ENCODE results near the gene HOTAIR.
A peak's percentile ranks its signal among the peaks of the same experiment; 100 is the strongest.

The HOTAIR gene

DNA sequence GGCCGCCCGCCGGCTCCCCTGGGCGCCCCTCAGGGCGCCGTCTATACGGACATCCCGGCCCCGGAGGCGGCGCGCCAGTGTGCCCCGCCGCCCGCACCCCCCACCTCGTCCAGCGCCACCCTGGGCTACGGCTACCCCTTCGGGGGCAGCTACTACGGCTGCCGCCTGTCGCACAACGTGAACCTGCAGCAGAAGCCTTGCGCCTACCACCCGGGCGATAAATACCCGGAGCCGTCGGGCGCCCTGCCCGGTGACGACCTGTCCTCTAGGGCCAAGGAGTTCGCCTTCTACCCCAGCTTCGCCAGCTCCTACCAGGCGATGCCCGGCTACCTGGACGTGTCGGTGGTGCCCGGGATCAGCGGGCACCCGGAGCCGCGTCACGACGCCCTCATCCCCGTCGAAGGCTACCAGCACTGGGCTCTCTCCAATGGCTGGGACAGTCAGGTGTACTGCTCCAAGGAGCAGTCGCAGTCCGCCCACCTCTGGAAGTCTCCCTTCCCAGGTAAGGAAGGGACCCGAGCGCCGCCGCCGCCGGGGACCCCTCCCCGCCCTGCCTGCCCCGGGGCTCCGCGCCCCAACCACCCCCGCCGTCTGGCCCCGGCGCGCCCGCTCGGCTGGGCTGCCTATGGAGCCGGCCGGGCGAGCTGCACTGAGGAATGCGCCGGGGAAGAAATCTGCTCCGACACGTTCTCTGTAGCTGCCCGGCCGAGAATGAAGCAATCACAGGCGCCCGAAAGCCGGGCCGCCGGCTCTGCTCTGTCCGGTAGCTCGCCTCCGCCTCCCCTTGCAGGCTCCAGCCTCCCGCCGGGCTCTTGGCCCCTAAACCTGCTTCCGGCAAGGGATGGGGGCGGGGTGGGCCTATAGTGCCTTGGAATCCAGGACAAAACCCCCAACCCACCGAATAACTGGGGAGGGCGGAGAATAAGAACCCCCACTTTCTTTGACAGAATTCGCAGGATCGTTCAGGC is 35.3 kb downstream of the HOTAIR start:
- no peak for DNase-seq

DNA sequence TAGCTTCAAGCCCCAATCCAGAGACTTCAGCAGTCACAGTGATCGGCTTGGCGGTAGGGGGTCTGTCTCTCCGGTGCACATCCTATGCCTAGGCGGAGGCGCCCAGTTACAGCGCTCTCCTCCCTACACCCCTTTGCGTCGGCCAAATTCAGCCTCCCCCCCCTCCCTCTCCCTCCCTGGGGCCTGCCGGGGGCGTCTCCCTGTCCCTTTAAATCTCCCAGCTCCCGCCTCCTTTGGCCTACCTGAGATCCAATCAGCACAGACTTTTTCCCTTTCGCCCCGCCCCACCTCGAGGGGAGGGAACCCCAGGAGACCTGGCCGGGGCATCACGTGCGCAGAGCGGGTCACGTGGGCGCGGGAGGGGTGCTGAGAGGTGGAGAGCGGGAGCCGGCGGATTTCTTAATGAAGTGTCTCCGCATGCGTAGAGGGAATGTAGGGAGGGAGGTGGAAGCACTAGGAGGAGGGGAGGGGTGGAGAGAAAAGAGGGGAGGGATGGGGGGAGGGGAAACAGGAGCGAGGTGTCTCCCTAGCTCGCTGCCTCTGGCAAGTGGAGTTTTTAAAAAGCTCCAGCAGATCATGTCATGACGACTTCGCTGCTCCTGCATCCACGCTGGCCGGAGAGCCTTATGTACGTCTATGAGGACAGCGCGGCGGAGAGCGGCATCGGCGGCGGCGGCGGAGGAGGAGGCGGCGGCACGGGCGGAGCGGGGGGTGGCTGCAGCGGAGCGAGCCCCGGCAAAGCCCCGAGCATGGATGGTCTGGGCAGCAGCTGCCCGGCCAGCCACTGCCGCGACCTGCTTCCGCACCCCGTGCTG is 36.2 kb downstream of the HOTAIR start, which contains the start of gene HOXC13:
HOXC13 (plus strand) TSS at position 506 of the 815 bp plus-strand sequence; CDS start at position 582, 76 bp downstream.
- DNase-seq = peak; percentile 99

DNA sequence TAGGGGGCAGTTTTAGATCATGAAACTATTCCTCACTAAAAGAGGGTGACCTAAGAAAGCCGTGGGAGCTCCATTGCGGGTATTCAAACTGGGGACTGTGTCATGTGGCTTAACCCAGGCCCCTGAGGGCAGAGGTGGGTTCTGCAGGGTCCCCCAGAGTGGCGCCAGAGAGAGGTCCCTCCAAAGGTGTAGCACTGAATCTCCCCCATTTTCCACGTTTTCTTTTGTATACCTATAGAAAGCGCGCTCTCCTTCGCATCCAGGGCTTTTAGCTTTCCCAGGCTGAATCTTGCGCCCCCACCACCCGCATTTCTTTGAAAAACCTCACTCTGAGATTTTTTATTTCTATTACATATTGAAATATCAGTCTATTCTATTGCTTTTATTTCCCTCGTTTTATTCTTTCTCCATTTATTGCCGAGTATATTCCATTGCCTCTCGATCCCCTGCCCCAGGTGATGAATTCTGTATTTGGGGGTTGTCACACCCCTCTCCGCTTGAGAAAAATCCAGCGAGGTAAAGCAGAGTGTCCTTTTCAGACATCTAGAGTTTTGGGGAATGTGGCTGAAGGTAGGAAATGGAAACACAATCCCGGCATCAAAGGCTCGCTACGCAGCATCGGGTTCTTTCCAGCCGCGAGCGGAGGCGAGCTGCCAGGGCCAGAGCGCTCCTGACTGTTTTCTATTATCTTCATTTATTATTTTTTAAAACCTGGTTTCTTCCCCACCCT is 37.0 kb downstream of the HOTAIR start:
- DNase-seq = no peak

DNA sequence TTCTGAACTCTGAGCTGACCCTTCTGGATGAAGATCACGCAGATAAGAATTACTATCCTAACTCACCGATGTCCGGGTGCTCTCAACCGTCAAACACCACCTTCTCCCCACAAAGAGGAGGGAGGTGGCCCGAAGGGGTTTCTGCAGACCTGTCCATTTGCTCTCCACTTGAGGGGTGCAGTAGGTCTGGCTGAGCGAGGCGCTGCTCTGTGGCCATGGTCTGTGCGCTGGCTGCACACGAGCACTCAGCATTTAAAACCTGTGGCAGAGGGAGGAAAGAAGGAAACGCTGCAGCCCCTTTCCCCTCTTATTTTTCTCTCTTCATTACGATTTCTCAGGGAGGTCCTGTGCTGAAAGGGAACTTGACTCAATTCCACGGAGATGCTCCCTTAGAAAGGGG is 37.7 kb downstream of the HOTAIR start:
- no peak for DNase-seq

DNA sequence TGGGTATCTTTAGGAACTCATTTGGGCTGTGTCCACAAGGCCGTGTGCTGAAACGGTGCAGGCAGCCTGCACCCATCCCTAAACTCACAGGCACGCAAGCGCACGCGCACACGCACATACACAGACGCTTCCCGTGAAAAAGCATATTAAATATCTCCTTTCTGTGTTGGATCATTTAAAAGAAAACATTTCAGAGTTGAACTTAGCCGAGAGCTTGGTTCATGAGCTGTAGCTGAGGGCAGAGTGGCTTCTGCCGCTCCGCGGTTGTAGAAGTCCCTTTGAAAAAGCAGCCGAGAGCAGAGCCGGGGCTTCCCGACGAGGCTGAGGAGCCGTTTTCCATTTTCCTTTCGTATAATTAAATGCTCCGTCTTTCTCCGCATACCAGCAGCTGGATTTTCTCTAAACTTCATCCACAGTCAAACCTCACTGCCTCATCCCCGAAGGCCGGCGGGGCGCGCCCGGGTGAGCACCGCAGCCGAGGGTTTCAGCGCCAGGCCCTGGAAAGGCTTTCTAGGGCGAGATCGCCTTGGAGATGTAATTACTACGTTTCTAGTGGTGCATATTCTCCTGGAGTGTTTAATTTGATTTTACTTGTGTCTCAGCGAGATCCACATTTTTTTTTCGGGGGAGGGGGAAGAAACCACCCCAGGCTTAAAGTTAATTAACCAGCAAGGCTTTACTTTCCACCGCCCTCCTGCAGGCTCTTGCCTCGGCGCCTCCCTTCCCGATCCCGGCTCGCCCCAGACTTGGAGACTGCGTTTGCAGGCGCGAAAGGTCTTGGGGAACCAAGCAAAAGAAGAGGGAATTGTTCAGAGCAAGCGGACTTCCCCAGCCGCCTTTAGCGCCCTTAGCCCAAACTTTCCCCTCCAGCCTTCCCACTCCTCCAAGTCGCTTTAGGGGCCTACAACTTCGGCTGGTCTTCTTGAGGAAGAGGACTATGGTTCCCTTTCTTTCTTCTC is 39.1 kb downstream of the HOTAIR start:
- no peak for DNase-seq

DNA sequence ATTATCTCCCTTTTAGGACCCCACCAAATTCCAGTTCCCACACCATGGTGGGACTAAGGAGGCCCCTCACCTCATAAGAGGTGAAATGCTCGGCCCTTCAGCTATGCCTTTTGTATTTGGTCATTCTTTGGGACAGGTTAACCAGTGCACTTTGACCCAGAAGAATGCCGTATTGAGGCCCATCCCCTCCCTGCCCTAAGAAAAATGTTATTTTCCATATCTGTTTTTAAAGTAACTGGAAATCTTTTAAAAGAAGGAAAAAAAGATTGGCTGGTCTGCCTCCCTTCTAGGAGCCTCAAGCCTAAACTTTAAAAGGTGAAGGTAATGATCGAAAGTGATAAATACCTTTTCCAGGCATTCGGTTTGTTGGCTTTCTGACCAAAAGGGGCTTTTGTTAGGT is 41.8 kb downstream of the HOTAIR start:
- DNase-seq = no peak

DNA sequence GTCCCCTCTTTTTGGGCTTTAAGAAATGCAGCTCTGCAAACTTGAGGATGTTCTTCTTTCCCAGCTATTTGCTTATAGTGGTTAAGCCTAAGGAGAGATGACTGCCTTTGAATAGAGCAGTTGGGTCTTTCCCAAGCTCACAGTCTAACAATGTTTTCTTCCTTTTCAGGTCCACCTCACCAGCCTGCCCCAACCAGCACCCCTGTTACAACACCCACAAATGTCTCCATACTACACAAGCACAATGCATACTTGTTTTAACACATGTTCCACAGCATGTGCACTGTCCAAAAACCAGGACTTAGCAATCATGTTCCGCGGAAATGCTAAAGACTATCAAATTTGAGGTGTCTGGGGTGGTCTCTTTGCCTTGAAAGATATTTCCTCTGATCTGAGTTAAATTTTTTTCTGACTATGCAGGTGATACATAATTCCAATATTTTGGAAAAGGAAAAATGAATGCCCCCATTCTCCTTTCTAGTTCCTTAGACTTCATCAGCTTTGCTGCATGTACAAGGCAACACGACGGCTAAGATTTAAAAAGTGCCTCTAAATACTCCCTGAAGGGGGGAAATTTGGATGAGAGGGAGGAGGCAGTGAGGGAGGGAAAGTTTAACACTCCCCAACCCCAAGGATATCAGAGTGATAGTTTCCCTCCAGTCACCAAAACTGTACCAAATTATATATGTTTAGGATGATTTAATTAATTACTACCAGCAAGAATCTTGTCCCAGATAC is 42.7 kb downstream of the HOTAIR start:
- DNase-seq = no peak

DNA sequence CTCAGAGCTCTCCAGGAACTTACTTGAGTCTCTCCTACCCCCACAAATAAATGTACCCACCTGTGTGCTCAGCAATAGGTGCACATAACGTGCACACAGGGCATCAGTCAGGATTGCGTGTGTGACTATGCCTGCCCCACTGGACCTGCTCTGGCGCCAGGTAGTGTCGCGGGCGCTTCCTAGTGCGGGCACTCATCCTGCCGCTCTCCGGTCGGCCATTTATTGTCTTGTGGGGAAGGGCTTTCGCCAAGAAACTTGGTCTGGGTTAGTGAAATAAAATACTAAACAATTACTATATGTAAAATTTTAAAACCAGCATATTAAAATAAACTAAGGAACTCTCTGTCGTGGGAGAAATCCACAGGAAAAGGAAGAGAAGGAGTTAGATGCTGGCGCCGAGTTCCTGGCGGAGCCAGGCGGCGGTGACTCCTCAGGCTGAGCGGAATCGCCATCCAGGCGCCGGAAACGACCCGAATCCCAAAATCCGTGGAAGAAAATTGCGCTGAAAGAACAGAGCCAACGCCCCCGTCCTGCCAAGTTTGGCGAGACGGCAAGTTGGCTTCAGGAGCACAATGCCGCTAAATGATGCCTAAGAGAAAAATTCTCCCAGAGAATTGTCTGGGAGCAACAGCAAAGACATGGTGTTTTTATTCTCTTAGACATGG is 44.0 kb downstream of the HOTAIR start:
- no peak for DNase-seq

DNA sequence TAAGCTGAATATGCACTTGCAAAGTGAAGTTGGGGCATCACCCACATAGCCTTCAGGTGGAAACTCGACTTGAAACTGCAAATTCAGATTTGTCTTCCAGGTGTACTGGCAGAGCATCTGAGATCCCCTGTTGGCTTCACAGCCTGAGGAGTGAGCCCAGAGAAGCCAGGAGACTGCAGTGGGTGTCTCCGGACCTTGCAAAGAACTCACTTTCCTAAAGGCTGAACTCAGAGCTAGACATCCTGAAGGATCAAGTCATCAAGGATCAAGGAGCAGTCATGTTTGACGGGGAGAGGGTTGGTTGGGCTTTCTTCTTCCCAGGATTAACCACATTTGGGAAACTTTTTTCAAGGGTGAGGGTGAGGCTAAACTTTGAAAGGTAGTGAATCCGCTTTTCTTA is 45.2 kb downstream of the HOTAIR start:
- no peak for DNase-seq

DNA sequence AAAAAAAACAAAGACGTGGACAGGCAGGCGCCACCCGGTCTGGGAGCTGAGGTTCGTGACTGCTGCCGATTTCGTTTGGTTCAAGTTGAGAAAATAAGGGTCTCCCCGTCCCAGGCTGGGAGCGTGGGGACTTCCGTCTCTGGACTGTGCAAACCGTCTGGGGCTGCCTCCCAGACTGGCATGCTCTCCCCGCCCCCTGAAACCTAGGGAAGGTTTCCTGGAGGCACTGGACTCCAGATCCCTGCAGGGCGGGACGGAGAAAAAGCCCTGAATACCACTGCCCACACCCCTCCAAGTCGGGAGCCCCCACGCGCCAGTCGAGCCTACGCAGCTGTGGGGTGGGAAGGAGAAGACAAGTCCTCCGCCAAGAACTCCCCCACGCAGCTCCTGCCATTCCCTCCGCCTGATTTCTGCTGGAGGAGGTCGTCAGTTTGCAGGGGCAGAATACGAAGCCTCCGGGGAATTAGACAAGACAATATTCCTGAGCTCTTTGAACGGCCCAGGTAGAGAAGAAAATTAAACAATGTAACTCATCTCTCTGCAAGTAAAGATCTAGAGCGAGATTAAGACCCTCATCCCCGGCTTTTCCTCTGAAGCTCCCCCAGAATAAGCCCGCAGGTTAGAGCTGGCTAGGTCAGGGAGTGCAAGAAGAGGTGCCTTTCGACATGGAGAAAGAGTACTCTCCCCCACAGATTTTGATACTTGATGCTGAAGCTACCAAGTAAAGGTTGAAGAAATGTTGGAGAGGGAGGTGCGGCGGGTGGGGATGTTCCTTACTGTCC is 46.5 kb downstream of the HOTAIR start:
- DNase-seq = no peak

DNA sequence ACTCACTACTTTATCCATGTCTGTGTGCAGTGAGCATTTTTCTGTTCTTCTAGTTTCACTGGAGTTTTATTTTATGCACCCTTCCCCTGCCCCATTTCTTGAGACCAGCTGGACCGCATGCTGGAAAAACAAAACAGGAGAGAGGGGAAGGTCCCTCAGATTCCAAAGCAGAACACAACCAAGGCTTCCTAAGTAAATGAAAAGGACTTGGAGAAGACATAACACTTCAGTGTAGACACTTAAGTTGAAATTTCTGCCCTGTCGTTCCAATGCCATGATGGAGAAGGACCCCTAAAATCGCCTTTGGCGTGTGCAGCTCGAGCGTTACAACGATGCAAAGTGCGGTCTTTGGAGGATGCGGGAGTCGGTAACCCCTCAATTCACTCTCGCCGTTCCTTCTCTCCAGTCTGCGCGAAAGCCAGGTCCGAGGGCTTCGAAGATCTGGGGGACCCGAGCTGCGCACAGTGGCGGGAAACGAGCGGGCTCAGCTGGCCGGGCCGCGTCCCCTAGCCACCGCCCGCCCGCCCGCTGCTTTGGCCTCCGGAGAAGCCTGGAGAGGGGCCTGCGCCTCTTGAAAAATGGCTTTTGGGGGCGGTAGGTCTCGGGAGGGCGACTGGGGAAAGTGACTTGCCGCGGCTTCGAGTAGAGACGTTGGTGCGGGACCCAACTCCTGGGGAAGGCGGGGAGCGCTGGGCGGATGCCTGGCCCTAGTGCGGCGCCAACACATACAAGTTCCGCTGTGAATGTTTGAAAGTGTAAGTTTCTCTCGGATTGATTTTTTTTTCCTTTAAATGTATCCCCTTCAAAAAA is 47.3 kb downstream of the HOTAIR start:
- DNase-seq = no peak

DNA sequence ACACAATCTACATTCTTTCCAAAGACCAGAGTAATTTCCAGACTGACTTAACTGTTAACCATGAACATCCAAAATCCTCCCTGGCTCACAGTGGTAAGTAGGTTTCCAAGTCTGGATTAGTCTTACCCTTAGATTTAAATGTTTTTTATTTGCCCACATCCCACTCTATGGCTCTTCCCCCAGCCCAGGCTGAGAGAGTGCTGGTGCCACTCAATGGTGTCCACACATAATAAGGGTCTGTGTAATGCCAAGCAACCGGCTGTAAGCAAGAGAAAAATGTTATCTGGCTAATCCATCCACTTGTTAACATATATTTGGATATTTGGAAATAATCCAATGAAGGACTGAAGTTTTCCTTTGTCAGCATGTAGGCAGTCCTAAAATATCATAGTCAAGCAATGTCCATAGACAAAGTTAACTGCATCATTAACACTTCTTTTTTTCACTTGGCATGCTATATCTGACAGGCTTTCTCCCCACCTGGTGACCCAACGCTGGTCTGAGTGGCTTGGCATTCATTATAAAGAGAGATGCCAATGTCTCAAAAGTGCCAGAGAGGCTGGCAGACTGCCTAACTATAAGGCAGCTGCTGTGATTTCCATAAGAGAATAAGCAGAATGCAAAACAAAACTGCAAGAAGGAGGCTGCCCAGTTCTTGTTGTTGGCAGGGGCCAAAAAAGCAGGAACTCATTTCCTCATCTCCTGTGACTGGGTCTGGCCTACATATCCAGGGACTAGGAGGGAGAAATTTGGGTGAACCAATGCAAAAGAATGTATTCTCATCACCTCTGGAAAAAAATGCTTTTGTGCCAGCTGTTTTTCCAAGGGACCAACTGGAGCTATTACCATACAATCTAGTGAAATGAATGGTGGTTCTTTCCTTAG is 50.0 kb downstream of the HOTAIR start:
- DNase-seq = no peak

DNA sequence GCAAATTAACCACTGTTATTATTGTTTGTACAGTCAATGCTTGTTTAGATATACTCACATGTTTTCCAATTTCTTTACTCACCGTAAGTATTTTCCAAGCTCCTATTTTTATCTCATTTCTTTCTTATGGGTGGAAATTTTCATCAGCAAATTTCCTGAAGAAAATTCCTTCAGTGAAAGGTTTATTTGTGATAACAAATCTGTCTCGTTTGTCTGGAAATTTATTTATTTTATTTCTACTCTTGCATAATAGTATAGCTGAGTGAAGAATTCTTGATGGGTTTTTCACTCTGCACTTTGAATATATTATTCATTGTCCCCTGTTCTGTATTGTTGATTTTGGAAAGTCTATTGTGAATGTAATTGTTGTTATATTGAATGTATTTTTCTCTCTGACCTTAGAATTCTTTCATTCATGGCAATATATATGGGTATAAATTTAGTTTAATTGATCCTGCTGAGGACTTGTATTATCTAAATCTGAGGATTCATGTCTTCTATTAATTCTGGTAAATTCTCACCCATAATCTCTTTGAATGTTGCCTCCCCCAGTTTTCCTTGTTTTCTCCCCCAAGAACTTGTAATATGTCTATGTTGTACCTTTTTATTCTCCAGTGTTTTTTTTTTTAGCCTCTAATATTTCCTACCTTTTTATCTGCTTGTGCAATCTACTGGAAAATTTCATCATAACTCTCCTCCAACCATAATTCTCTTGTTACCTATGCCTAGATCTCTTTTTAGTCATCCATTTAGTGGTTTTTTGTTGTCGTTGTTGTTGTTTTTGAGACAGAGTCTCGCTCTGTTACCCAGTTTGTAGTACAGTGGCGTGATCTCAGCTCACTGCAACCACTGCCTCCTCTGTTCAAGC is 57.7 kb downstream of the HOTAIR start:
- DNase-seq = no peak

All from T1000 (cell line).